ENCODE results near the gene EPHA4.

DNA sequence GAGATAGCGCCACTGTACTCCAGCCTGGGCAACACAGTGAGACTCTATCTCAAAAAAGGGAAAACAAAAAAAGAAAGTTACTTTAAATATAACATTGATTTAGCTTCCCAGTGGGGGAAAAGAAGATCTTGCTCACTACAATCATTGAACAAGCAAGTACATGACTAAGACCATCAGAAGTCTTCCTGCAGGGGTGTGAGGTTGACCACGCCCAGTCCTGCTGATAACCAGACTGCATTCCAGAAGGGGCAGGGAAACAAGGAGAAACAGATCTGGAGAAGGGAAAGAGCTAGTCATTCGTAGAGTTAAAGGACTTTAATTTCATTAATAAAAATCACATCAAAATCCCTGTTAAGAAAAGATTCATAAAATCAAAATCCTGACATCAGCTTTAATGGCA, 77.5 kb downstream of the EPHA4 start:
- TF ChIP-seq TCF12 (IDR thresholded peaks at IDR 0.05; ENCODE audit: low read depth) (no peak), NFIC (IDR thresholded peaks at IDR 0.05) (no peak), CREB1 (IDR thresholded peaks at IDR 0.05; ENCODE audit: low read depth) (no peak), ZBTB7A (IDR thresholded peaks at IDR 0.05; ENCODE audit: low read depth) (no peak), YY1 (IDR thresholded peaks at IDR 0.05; ENCODE audit: low read depth) (no peak)
- TF ChIP-seq, protein P1, sequence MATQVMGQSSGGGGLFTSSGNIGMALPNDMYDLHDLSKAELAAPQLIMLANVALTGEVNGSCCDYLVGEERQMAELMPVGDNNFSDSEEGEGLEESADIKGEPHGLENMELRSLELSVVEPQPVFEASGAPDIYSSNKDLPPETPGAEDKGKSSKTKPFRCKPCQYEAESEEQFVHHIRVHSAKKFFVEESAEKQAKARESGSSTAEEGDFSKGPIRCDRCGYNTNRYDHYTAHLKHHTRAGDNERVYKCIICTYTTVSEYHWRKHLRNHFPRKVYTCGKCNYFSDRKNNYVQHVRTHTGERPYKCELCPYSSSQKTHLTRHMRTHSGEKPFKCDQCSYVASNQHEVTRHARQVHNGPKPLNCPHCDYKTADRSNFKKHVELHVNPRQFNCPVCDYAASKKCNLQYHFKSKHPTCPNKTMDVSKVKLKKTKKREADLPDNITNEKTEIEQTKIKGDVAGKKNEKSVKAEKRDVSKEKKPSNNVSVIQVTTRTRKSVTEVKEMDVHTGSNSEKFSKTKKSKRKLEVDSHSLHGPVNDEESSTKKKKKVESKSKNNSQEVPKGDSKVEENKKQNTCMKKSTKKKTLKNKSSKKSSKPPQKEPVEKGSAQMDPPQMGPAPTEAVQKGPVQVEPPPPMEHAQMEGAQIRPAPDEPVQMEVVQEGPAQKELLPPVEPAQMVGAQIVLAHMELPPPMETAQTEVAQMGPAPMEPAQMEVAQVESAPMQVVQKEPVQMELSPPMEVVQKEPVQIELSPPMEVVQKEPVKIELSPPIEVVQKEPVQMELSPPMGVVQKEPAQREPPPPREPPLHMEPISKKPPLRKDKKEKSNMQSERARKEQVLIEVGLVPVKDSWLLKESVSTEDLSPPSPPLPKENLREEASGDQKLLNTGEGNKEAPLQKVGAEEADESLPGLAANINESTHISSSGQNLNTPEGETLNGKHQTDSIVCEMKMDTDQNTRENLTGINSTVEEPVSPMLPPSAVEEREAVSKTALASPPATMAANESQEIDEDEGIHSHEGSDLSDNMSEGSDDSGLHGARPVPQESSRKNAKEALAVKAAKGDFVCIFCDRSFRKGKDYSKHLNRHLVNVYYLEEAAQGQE (IDR thresholded peaks at IDR 0.05; ENCODE audit: low read depth) = no peak
